ENCODE data around the gene RAB12.

RAB12 gene

DNA sequence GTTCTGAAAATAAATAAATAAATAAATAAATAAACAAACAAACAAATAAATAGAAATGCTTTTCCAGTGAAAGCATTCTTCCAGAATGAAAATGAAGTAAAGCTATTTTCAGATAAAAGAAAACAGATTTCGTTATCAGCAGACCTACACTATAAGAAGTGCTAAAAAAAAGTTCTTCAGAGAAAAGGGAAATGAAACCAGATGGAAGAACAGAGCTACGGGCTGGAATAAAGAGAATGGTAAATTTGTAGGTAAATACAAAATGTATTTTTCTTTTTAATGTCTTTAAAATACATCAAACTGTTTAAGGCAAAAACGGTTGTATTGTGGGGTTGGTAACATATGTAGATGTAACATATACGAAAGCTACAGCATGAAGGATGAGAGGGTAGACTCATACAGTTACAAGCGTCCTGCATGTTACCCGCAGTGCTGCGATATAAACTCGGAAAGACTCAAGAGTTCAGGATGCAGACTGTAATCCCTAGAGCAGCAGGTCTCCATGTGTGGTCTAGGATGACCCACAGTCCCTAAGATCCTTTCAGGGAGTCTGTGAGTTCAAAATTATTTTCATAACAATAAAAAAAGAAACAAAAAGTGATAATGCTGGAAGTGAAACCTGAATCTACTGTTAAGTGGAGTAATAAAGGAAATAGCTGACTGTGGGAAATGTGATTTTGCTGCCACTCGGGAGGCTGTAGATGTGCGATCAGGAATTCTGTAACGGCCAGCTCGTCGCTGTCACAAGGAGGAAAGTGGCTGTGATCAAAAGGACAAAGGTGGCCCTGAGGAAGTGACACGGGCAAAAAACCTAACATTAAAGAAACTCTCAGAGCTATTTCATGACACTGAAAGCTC, 5.3 kb upstream of the RAB12 start:
- no peak for DNase-seq (ENCODE audit: low read depth)
- H3K4me3 ChIP-seq (ENCODE audit: low read length), result no peak overlapping the region
- TF ChIP-seq, protein P1, sequence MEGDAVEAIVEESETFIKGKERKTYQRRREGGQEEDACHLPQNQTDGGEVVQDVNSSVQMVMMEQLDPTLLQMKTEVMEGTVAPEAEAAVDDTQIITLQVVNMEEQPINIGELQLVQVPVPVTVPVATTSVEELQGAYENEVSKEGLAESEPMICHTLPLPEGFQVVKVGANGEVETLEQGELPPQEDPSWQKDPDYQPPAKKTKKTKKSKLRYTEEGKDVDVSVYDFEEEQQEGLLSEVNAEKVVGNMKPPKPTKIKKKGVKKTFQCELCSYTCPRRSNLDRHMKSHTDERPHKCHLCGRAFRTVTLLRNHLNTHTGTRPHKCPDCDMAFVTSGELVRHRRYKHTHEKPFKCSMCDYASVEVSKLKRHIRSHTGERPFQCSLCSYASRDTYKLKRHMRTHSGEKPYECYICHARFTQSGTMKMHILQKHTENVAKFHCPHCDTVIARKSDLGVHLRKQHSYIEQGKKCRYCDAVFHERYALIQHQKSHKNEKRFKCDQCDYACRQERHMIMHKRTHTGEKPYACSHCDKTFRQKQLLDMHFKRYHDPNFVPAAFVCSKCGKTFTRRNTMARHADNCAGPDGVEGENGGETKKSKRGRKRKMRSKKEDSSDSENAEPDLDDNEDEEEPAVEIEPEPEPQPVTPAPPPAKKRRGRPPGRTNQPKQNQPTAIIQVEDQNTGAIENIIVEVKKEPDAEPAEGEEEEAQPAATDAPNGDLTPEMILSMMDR (conservative IDR thresholded peaks at IDR 0.05; ENCODE audit: low read depth, low read length), result no peak

DNA sequence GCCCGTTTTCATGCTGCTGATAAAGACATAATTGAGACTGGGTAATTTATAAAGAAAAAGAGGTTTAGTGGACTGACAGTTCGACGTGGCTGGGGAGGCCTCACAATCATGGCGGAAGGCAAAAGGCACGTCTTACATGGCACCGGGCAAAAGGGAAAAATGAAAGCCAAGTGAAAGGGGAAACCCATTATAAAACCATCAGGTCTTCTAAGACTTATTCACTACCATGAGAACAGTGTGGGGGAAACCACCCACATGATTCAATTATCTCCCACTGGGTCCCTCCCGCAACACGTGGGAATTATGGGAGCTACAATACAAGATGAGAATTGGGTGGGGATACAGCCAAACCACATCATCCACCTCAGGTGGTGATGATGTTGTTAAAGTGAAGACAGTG, 3.3 kb upstream of the RAB12 start:
- TF ChIP-seq, protein P1 (conservative IDR thresholded peaks at IDR 0.05; ENCODE audit: low read depth, low read length), result no peak
- H3K4me3 ChIP-seq (ENCODE audit: low read length), result no peak overlapping the region
- DNase-seq (ENCODE audit: low read depth), result no peak

DNA sequence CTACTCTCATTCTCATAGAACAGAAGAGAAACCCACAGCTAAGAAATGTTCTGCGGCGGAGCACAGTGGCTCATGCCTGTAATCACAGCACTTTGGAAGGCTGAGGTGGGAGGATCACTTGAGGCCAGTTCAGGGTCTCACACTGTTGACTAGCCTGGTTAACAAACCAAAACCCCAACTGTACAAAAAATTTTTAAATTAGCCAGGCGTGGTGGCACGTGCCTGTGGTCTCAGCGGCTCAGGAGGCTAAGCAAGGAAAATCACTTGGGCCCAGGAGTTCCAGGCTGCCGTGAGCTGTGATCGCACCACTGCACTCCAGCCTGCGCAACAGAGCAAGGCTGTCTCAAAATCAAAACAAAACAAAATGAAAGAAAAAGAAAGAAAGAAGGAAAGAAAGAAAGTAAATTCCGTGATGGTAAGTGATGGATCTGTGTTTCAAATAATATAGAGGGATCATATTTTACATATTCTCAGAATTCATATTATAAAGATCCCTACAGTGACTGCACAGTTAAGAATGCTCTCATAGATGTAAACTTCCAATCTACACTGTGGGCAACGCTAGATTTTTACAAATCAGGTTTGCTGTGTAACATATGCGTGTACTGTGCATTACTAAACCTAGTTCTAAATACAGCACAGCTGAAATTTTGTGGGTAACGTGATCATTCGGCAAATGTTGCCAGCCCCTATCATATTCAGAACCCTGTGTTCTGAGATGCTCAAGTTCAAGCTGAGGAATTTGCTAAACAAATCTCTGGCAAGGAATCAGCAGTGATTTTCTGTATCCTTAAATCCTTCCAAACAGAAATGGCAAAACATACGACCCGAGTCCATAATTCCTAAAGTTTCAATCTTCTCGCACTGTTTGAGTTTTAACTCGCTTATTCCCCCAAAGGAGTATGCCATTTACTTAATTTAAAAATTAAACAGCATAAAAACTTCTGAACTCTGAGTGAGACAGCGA, 1.2 kb upstream of the RAB12 start:
- TF ChIP-seq, protein P1 (conservative IDR thresholded peaks at IDR 0.05; ENCODE audit: low read depth, low read length), result no peak
- peak overlapping the region; percentile 66 for H3K4me3 ChIP-seq (ENCODE audit: low read length)
- DNase-seq (ENCODE audit: low read depth), result no peak

DNA sequence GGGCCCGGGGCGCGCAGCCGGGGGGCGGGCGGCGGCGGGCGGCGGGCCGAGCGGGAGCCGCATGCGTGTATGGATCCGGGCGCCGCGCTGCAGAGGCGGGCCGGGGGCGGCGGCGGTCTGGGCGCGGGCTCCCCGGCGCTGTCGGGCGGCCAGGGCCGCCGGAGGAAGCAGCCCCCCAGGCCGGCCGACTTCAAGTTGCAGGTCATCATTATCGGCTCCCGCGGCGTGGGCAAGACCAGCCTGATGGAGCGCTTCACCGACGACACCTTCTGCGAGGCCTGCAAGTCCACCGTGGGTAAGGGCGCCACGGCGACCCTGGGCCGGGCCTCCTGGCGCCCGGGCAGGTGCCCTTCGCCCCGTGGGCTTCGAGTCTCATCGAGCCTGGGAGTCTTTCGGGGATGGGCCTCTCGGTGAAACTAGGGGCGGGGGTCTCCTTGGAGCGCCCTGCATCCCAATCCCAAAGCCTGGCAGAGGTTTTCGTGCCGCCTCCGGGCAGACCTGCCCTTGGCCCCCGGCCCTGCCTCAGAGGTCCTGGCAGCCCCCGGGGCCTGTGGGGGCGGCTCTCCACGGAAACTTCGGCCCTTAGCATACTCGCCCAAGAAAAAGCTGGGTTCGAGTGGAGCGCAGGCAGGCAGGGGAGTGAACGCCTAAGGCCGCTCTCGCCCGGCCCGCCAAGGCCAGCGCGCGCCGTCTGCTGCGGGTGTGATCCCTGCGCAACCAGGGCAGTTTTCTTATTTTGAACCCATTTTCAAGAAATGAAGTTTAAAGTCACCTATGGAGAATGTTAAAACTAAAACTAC, 622 bp downstream of the RAB12 start:
- no peak for DNase-seq (ENCODE audit: low read depth)

DNA sequence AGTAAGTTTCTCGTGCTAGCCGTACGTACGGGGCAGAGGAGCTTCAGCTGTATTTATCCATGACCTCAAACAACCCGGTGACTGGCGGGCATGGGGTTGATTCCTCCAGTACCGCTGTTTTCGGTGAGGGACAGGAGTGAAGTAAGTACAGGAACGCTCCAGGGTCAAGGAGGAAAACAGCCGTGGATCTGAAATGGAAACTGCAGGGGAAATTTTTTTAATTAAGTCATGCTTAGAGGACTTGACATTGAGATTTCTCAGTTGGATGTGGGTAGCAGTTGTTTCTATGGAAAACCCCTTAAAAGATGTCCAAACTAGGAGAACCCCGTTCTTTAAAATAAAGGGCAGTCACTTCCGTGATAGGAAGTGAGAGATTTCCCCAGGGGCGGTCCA, 1.2 kb downstream of the RAB12 start:
- no peak for DNase-seq (ENCODE audit: low read depth)
- TF ChIP-seq, protein P1 (conservative IDR thresholded peaks at IDR 0.05; ENCODE audit: low read depth, low read length), result no peak
- H3K4me3 ChIP-seq (ENCODE audit: low read length), result peak overlapping the region; percentile 87

More for the DNA sequence above, 622 bp downstream of the RAB12 start:
- H3K4me3 ChIP-seq (ENCODE audit: low read length), result peak overlapping the region; percentile 87
- TF ChIP-seq, protein P1 (conservative IDR thresholded peaks at IDR 0.05; ENCODE audit: low read depth, low read length), result no peak

DNA sequence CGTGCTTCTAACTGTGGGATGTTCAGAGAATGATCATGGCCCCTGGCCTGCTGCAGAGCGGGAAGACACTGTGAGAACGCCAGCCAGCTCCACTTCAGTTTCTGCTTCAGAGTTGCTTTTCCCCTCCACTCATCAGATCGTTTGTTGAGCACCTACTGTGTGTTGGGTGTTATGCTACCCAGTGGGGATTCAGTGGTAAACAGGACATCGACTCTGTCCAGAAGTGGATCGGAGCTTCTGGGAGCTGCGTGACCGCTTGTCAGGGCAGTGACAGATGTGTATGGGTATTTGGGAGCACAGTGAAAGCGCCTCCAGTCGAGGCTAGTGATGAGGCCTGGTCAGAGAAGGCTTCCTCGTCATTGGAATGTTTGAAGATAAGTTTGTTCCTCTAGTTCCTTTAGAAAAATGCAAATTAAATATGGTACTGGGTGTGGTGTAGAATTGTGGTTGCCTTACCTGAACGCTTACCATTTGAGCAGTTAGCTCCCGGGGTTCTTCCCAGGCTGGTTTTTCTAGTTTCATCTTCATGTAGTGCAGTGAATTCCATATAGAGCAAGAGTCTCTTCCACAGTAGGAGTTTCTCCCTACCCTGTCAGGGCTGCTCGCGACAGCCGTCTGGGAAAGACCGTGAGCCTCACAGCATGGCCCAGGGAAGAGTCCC, 2.8 kb downstream of the RAB12 start:
- no peak overlapping the region for H3K4me3 ChIP-seq (ENCODE audit: low read length)
- TF ChIP-seq, protein P1 (conservative IDR thresholded peaks at IDR 0.05; ENCODE audit: low read depth, low read length), result no peak
- DNase-seq (ENCODE audit: low read depth), result no peak

Measured in retinal pigment epithelial cell (primary cell).